HG03025 (cell line): ENCODE measurements around the gene MBNL2.

Experiments used
- ATAC-seq: cut with Tn5 transposase; IDR thresholded peaks from one replicate; pipeline ENCODE4 v1.9.1; 2021; ENCODE audit warnings: mild to moderate bottlenecking, moderate library complexity; ENCODE audit not compliant: unreplicated experiment, low FRiP score

Gene MBNL2

GRCh38 chr13:97287047-97287383, 64.9 kb downstream of the MBNL2 start:
- ATAC-seq = no peak

- ATAC-seq = no peak
These were observed 66.4 kb downstream of the MBNL2 start for GRCh38 chr13:97288486-97288900.

GRCh38 chr13:97289514-97290298, 67.6 kb downstream of the MBNL2 start:
- ATAC-seq = no peak

GRCh38 chr13:97295283-97296182, 73.4 kb downstream of the MBNL2 start:
- ATAC-seq = no peak

GRCh38 chr13:97296740-97297139, 74.6 kb downstream of the MBNL2 start:
- no peak for ATAC-seq

GRCh38 chr13:97298816-97299215, 76.7 kb downstream of the MBNL2 start:
- ATAC-seq = no peak

GRCh38 chr13:97300871-97301270, 78.7 kb downstream of the MBNL2 start:
- ATAC-seq = no peak

- ATAC-seq = no peak
These were observed 79.4 kb downstream of the MBNL2 start for GRCh38 chr13:97301382-97302095.

- no peak for ATAC-seq
These were observed 80.5 kb downstream of the MBNL2 start for GRCh38 chr13:97302611-97303010.

- no peak for ATAC-seq
These were observed 84.0 kb downstream of the MBNL2 start for GRCh38 chr13:97306106-97306505.

- ATAC-seq = no peak
These were observed 84.5 kb downstream of the MBNL2 start for GRCh38 chr13:97306645-97307044.

- no peak for ATAC-seq
These were observed 85.2 kb downstream of the MBNL2 start for GRCh38 chr13:97307118-97307881.

- no peak for ATAC-seq
These were observed 85.9 kb downstream of the MBNL2 start for GRCh38 chr13:97307882-97308624.

- ATAC-seq = no peak
These were observed 86.7 kb downstream of the MBNL2 start for GRCh38 chr13:97308735-97309429.

GRCh38 chr13:97310809-97311436, 88.8 kb downstream of the MBNL2 start:
- ATAC-seq = no peak

- no peak for ATAC-seq
These were observed 89.8 kb downstream of the MBNL2 start for GRCh38 chr13:97311956-97312355.

GRCh38 chr13:97313551-97314260, 91.6 kb downstream of the MBNL2 start:
- no peak for ATAC-seq

- ATAC-seq = no peak
These were observed 94.3 kb downstream of the MBNL2 start for GRCh38 chr13:97316390-97316789.
